A549 (cell line): Measurements from ENCODE around the gene CAMKMT.

Source experiments
- CEBPB ChIP-seq, 2 experiments: fragments of >200 bp in 1 of 2; sonication (Bioruptor Twin) in 1 of 2; formaldehyde crosslinking in 1 of 2; IDR thresholded peaks; 2 replicates each; pipeline ENCODE4 v1.6.1; 2012 to 2016
- CTCF ChIP-seq: fragments of >200 bp; sonication (Bioruptor Twin); formaldehyde crosslinking; IDR thresholded peaks from 3 replicates; pipeline ENCODE4 v1.5.1; 2016
- HDAC2 ChIP-seq: fragments of 200-600 bp; sonication (generic); IDR thresholded peaks from 2 replicates; pipeline ENCODE4 v1.6.1; 2016
- HMGXB4 ChIP-seq: fragments of 250-450 bp; sonication (Bioruptor Pico); IDR thresholded peaks from 2 replicates; pipeline ENCODE4 v1.5.0; 2021; ENCODE audit warnings: mild to moderate bottlenecking, moderate library complexity, borderline replicate concordance
- JUN ChIP-seq, 2 experiments: fragments of >200 bp; sonication (Bioruptor Twin); formaldehyde crosslinking; IDR thresholded peaks; 2 replicates in 1 of 2; 3 replicates in 1 of 2; pipeline ENCODE4 v1.6.1; 2016 to 2017
- JUNB ChIP-seq: fragments of >200 bp; sonication (Bioruptor Twin); formaldehyde crosslinking; IDR thresholded peaks from 2 replicates; pipeline ENCODE4 v1.6.1; 2016
- KDM1A ChIP-seq: fragments of 200-600 bp; sonication (generic); IDR thresholded peaks from 2 replicates; pipeline ENCODE4 v1.6.1; 2016; ENCODE audit warnings: low read depth, mild to moderate bottlenecking
- KDM5A ChIP-seq: fragments of 200-600 bp; sonication (generic); IDR thresholded peaks from 2 replicates; pipeline ENCODE4 v1.6.1; 2016; ENCODE audit warnings: antibody characterized with exemption, mild to moderate bottlenecking
- NPAS2 ChIP-seq: fragments of 250-450 bp; sonication (Bioruptor Pico); IDR thresholded peaks from 2 replicates; pipeline ENCODE4 v1.8.0; 2022; ENCODE audit warnings: mild to moderate bottlenecking, moderate library complexity, borderline replicate concordance
- PHF8 ChIP-seq: fragments of 200-600 bp; sonication (generic); IDR thresholded peaks from 2 replicates; pipeline ENCODE4 v1.6.1; 2016; ENCODE audit warnings: low read depth, mild to moderate bottlenecking, antibody characterized with exemption, moderate library complexity, borderline replicate concordance
- POLR2A ChIP-seq: IDR thresholded peaks from 2 replicates; pipeline ENCODE4 v1.6.1; 2012; ENCODE audit warnings: mild to moderate bottlenecking, low read length
- RAD21 ChIP-seq, 2 experiments: fragments of >200 bp in 1 of 2; sonication (Bioruptor Twin) in 1 of 2; formaldehyde crosslinking in 1 of 2; IDR thresholded peaks in 1 of 2; conservative IDR thresholded peaks in 1 of 2; 2 replicates in 1 of 2; 3 replicates in 1 of 2; pipeline ENCODE4 v1.6.1; 2012 to 2018; ENCODE audit warnings: inconsistent platforms in 1 of 2
- RFX5 ChIP-seq: fragments of 450-650 bp; IDR thresholded peaks from 2 replicates; pipeline ENCODE4 v1.7.1; 2014; ENCODE audit warnings: antibody characterized with exemption, mild to moderate bottlenecking, moderate library complexity
- TF ChIP-seq, protein P1 (sequence below): IDR thresholded peaks from 2 replicates; pipeline ENCODE4 v1.6.1; 2012

DNA sequence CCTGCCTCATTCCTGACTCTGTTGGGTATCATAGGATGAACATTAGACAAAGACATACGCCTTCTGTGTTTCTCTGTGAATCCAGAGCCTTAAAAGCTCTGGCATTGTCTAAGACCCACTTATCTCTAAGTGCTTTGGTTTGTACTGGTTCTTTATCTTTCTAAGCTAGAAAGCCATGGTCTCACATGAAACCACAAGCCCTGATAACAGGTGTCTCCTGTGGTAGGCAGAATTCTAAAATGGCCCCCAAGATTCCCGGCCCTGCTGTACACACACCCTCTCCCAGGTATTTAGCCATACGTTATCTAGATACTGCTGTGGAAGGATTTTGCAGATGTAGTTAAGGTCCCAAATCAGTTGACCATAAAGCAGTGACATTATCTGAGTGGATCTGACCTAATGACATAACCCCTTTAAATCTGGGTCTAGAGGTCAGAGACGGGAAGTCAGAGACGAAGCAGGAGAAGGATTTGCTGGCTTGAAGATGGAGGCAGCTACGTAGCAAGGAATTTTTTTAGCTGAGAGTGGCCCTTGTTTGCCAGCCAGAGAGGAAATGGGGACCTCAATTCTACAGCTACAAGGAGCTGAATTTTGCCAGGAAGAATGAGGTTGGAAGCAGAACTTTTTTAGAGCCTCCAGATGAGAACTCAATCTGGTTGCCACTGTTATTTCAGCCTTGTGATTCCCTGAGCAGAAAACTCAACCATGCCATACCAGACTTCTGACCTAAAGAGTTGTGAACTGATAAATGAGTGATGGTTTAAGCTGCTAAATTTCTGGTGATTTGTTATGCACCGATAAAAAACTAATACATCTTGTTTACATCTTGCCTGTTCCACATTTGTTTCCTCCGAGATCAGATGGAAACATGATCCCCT lies 186.7 kb downstream of the CAMKMT start:
- TF ChIP-seq CTCF: no peak
- no peak for TF ChIP-seq JUN (IDR thresholded peaks at IDR 0.05)
- TF ChIP-seq NPAS2: no peak
- TF ChIP-seq, protein P1, sequence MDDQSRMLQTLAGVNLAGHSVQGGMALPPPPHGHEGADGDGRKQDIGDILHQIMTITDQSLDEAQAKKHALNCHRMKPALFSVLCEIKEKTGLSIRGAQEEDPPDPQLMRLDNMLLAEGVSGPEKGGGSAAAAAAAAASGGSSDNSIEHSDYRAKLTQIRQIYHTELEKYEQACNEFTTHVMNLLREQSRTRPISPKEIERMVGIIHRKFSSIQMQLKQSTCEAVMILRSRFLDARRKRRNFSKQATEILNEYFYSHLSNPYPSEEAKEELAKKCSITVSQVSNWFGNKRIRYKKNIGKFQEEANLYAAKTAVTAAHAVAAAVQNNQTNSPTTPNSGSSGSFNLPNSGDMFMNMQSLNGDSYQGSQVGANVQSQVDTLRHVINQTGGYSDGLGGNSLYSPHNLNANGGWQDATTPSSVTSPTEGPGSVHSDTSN: no peak
- no peak for TF ChIP-seq JUNB
- TF ChIP-seq KDM5A: no peak
- TF ChIP-seq POLR2A: no peak
- TF ChIP-seq CEBPB (IDR thresholded peaks at IDR 0.05): no peak
- no peak for TF ChIP-seq RAD21 (conservative IDR thresholded peaks at IDR 0.05 in 1 of 2, IDR thresholded peaks at IDR 0.05 in 1 of 2)
- no peak for TF ChIP-seq KDM1A
- no peak for TF ChIP-seq HDAC2
- TF ChIP-seq PHF8: no peak
- TF ChIP-seq RFX5: no peak
- no peak for TF ChIP-seq HMGXB4 (CRISPR knock-in tag)
